HG03575 (cell line): ENCODE measurements around the gene EPHA6.
"Not testable (repeated sequence)": the region's sequence is repeated elsewhere in the genome, so short reads cannot be mapped to it uniquely, and the experiment has no call there.

ENCODE experiments used
- ATAC-seq: cut with Tn5 transposase; IDR thresholded peaks from one replicate; pipeline ENCODE4 v1.9.1; 2021; ENCODE audit not compliant: unreplicated experiment, insufficient number of reproducible peaks, low FRiP score; ENCODE audit errors: extremely low read depth

The EPHA6 gene

DNA sequence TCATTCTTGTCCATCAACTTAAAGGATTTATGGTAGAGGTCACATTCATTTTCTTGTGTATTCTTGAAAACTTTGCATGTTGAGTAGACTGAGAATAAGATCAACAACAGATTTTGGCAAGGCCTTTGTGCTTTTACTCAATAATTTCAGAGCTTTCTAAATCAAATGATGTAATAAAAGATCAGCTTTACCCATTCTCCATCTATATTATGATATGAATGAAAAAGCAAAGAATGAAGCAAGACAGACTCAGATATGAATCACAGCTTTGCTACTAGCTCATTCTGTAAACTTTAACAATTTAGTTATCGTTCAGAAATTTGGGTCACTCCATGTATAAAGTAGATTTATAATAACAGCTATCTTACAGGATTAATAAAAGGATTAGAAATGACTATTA, 674.3 kb downstream of the EPHA6 start:
- no peak for ATAC-seq

DNA sequence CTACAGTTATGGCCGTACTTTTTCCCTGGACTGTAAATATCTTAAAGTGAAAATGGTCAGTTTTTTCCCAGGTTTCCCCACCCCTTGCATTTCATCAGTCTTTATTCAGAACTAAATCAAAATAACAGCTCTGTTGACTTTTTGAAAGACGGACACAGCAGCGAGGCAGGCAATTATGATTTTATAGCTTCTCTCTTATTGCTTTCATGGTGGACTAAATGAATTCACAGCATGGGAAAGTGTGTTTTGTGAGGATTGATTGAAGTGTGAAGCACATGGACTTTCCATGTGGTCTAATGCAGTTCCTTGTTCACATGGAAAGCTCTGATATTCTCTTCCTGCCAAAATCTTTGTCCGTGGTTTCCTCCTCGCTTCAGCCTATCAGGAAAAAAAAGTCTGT, 681.5 kb downstream of the EPHA6 start:
- ATAC-seq = no peak

DNA sequence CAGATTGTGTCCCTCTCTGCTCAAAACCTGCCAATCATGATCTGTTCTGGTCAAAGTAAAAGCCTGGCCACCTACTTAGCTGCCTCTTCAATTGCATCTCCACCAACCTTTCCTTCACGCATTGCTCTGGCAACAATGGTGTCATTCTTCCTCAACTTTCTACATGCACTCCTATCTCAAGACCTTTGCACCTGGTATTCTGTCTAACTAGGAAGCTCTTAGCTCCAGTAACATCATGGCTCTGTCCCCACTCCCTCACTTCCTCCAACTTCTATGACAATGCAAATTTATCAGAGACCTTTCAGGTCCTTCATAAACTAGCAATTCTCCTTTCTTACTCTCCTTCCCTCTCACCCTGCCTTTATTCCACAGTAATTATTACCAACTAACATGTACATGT, 682.7 kb downstream of the EPHA6 start:
- no peak for ATAC-seq

- no peak for ATAC-seq
These were observed 690.1 kb downstream of the EPHA6 start for GRCh38 chr3:97504463-97504862.

GRCh38 chr3:97510795-97511194, 696.4 kb downstream of the EPHA6 start:
- ATAC-seq = no peak

DNA sequence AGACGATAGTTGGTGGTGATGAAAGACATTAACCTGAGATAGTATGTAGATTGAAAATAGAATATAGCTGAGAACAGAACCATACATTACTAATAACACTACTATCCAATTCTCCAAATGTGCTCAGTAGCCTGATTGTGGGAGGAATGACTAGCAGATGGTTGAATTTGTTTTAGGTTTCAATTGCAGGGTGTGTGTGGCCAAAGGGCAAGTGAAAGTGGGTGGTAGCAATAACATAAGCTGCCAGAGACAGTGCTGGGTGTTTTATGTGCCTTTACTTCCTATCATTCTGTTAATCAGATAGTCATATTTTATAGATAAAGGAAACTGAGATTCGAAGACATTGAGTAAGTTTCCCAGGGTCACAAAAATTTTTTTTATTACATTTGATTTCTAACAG, 700.7 kb downstream of the EPHA6 start:
- no peak for ATAC-seq

DNA sequence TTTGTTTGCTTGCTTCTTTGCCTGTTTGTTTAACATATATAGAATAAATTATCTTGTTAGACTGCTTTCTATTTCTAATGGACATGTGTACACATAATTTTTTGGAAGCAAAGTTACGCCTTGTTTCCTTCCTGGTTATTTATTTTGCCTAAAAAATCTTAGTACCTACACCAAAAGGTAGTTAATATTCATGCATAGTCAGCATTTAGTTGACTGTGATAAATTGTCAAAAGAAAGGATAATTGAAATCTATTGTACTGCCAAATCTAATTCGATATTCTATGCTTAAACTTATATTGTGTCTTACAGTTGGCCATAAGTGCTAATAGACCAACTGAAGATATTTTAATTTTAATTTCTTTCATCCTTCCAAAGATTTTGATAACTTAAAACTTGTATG, 716.3 kb downstream of the EPHA6 start:
- no peak for ATAC-seq

DNA sequence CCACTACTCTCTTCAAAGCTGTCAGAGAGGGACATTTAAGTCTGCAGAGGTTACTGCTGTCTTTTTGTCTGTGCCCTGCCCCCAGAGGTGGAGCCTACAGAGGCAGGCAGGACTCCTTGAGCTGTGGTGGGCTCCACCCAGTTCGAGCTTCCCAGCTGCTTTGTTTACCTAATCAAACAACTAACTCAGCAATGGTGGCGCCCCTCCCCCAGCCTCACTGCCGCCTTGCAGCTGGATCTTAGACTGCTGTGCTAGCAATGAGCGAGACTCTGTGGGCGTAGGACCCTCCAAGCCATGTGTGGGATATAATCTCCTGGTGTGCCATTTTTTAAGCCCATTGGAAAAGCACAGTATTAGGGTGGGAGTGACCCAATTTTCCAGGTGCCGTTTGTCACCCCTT, 733.2 kb downstream of the EPHA6 start:
- ATAC-seq = not testable (repeated sequence)

DNA sequence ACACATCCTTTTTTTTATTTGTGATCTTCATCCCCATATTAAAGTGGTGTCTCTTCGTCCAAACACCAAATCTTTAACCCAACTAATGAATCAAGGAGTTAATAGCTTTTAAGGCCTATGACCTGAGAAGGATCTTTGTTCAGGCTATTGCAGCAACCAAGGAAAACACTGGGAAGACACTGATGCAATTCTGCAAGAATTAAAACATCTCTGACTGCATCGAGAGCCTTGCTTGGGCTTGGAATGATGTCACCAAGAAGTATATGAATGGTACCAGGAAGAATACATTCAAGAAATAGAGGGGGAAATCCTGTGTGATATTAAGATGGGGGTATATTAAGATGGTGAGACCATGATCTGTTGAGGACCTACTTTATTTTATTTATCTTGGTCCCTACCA, 736.0 kb downstream of the EPHA6 start:
- no peak for ATAC-seq

DNA sequence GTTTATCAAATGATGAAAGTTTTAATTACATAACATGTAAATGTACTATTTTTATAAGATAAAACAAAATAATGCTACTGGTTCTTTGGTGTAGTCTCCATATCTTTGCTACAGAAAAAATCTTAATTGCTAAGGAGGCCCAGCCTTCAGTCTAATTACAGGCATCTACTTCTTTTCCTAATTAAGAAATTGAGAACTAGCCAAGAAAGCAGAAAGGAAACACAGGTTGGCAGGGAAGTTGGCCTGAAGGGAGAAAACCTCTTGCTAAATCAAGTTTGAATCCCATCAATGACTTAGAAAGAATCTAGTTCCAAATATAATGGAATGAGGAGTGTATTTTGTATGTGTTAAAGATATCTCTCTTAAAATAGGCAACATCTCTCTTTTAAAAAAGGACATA, 737.8 kb downstream of the EPHA6 start:
- no peak for ATAC-seq

GRCh38 chr3:97575742-97576141, 761.3 kb downstream of the EPHA6 start:
- ATAC-seq = no peak

DNA sequence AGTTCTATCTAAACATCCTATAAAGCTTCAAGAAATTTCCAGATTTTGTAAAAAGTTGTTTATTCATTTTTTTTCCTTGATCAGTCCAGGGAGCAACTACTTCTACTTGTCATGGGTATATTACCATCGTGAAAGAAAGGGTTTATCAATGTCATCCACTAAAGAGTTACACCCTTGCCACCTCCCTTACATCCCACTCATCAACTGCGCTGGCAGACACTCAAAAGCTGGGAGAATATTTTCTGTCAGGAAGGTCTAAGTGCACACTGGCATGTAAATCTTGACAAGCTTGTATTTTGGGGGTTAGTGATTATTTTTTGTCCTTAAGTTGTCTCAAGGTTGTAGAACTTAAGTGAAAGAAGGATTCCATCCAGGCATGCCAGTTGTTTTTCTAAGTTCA, 761.8 kb downstream of the EPHA6 start:
- ATAC-seq = no peak

- ATAC-seq = no peak
These were observed 765.0 kb downstream of the EPHA6 start for GRCh38 chr3:97579365-97579764.

DNA sequence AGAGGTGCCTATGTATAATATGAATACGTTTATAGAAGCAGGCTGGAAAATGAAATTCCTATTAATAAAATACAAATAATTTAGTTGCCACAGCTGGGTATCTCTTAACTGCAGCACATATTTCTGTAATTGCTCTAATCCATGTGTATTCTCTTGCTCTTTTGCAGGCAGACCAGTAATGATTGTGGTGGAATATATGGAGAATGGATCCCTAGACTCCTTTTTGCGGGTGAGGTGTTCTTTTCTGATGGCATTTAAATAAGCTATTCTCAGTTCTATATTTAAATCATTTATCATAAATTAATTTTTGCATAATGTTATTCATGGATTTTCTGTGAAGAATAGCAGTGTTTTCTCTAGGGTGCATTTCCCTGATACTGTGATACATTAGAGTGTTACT, 796.2 kb downstream of the EPHA6 start:
- no peak for ATAC-seq

DNA sequence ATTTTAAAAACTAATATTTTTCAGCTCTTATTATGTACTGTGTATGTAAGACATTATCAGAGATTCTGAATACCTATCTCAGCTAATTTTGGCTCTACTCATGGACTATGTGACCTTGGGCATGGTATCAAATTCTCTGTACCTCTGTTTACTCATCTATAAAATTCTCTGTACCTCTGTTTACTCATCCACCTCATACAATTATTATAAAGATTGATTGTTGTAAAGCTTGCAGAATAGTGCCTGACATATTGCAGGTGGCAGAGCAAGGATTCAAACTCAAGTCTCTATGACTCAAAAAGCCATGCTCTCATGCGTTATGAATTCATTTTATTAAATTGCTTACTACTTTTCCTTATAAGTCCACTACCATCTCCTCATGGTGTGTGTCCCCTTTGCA, 798.2 kb downstream of the EPHA6 start:
- ATAC-seq = no peak

DNA sequence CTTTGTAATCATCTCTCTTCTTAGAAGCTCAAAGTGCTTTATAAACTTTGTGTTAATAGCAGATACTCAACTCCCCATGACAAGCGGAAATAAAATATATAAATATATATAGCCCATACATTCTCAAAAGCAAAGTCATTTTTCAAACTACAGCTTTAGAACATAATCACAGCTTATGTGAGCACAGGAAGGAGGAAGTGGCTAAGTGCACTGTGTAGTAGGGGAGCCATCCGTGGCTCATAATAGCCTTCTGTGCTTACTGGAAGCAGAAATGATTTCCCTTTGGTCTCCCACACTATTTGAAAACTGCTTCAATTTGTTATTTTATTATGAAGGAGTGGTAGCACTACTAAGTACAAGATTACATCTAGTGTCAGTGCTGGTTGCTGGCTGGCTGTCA, 798.7 kb downstream of the EPHA6 start:
- no peak for ATAC-seq

- not testable (repeated sequence) for ATAC-seq
These were observed 806.1 kb downstream of the EPHA6 start for GRCh38 chr3:97620514-97620913.

DNA sequence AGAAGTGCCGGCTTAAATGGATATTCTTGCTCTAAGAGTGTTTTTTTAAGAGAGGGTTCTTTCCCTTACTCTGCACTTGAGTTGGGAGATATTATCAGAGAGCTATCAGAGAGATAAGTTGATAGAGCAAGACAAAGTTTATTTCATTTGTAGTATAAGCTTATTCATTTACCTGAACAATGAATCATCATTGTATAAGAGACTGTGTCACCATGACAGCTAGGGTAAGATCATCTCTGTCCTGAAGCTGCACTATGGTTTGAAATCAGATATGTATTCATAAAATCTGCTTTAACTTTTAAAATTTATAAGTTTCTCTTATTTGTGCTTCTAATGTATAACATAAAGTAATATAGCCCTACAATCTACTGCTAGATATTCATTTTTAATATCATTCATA, 822.1 kb downstream of the EPHA6 start:
- no peak for ATAC-seq

DNA sequence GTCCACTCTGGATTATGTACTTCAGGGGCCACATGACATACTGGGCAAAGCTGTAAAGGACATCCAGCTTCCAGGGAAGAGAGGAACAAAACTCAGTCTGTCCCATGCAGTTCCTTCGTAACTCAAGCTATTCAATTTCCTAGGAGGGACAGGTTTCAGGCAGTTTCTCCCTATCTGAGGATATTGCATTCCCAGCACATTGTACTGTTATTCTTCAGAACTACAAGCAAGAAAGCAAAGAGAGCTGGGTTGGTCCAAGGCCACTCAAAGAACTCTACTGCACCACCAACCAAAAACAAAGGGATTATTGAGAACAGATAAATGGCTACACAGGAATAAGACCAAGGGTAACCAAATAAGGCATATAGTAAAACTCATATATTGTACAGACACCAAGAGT, 832.5 kb downstream of the EPHA6 start:
- no peak for ATAC-seq

GRCh38 chr3:97647441-97647982, 833.1 kb downstream of the EPHA6 start:
- ATAC-seq = no peak

DNA sequence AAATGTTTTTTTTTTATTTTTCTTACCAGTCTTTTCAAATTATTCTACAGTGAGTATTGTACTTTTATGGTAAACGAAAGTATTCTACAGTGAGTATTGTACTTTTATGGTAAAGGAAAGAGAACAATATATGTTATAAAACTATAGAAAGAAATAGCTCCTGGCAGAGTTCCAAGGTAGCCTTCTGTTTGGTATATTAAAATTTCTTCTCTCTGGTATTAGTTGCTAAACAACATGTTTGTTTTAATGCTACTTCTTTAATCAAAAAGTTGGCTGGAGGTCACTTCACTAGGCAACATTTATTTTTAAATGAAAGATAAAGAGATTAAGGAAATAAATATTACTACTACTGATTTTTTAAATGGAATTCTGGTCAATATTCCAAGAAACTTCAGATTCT, 841.6 kb downstream of the EPHA6 start:
- no peak for ATAC-seq

GRCh38 chr3:97656638-97657037, 842.2 kb downstream of the EPHA6 start:
- no peak for ATAC-seq
